Panc1 (cell line): Measurements from ENCODE around the gene ANO3. TPM values are rescaled to one million over a fixed set of nuclear protein-coding genes. Genes with fewer than 3 reads are reported as not detected.

Experiments used
- ATAC-seq: fragments of 200-7000 bp; cut with Tn5 transposase; 2 replicates; pipeline ENCODE4 v1.9.1; 2020; ENCODE audit warnings: mild to moderate bottlenecking, moderate library complexity
- BruUV-seq: library from RNA; stranded (reverse); fragments of 400-500 nt; replicated peaks from 2 replicates; lab custom pipeline; 2021; lab: Mats Ljungman, UMichigan
- CTCF ChIA-PET: fragments of 300-600 bp; sonication (Branson Sonifier 250); formaldehyde crosslinking; loops from one replicate; lab custom pipeline; 2022; ENCODE audit warnings: antibody characterized with exemption; lab: Charles Lee
- POLR2A ChIA-PET: fragments of 300-600 bp; sonication (Branson Sonifier 250); formaldehyde crosslinking; loops from one replicate; lab custom pipeline; 2022; ENCODE audit warnings: antibody characterized with exemption; lab: Charles Lee
- DNase-seq: peaks from one replicate; pipeline ENCODE4 v3.0.0-alpha.2; 2010; ENCODE audit warnings: low read depth, low spot score
- H3K27ac ChIP-seq: 2 replicates; pipeline ENCODE4 v1.5.1; 2011; ENCODE audit warnings: mild to moderate bottlenecking, low read length, inconsistent platforms
- H3K27me3 ChIP-seq: fragments of 200-500 bp; sonication (Bioruptor generic); 2 replicates; pipeline ENCODE4 v1.6.0; 2014; ENCODE audit warnings: low read length, inconsistent platforms; ENCODE audit not compliant: control insufficient read depth, insufficient read depth
- H3K36me3 ChIP-seq: fragments of 200-500 bp; sonication (Bioruptor generic); 2 replicates; pipeline ENCODE4 v1.5.1; 2014; ENCODE audit warnings: inconsistent platforms, mild to moderate bottlenecking, low read length, moderate library complexity; ENCODE audit not compliant: control insufficient read depth, insufficient read depth
- H3K4me1 ChIP-seq: 2 replicates; pipeline ENCODE4 v1.5.1; 2011; ENCODE audit warnings: inconsistent platforms, mild to moderate bottlenecking, low read length, moderate library complexity; ENCODE audit not compliant: control insufficient read depth, insufficient read depth
- H3K4me3 ChIP-seq, 2 experiments: 2 replicates each; pipeline ENCODE4 v1.5.1; 2011 to 2012; ENCODE audit warnings: low read depth in 2 of 2, low read length in 2 of 2, mild to moderate bottlenecking in 2 of 2, inconsistent platforms in 1 of 2, moderate library complexity in 1 of 2
- H3K9me3 ChIP-seq: fragments of 200-500 bp; sonication (Bioruptor generic); 2 replicates; pipeline ENCODE4 v1.5.1; 2014; ENCODE audit warnings: low read depth, mild to moderate bottlenecking, inconsistent platforms, low read length, moderate library complexity; ENCODE audit not compliant: control insufficient read depth, insufficient read depth
- CTCF ChIP-seq: fragments of 450-650 bp; IDR thresholded peaks from 2 replicates; pipeline ENCODE4 v1.5.1; 2017; ENCODE audit warnings: mild to moderate bottlenecking
- POLR2AphosphoS5 ChIP-seq: IDR thresholded peaks from 2 replicates; pipeline ENCODE4 v1.6.1; 2012; ENCODE audit warnings: mild to moderate bottlenecking, low read depth, low read length, moderate library complexity
- REST ChIP-seq, 2 experiments: IDR thresholded peaks; 2 replicates each; pipeline ENCODE4 v1.6.1; 2011 to 2012; ENCODE audit warnings: low read depth in 2 of 2, control low read depth in 1 of 2, low read length in 1 of 2, mild to moderate bottlenecking in 1 of 2, moderate library complexity in 1 of 2; ENCODE audit not compliant: insufficient read depth in 1 of 2
- SIN3A ChIP-seq: IDR thresholded peaks from 2 replicates; pipeline ENCODE4 v1.6.1; 2012; ENCODE audit warnings: low read depth, mild to moderate bottlenecking, low read length, moderate library complexity, borderline replicate concordance; ENCODE audit not compliant: insufficient read depth
- TCF7L2 ChIP-seq: IDR thresholded peaks from 2 replicates; pipeline ENCODE4 v1.6.1; 2011; ENCODE audit warnings: mild to moderate bottlenecking, low read depth, low read length, inconsistent platforms
- in situ Hi-C: cut with HindIII; loops from 2 replicates; pipeline ENCODE4 v1.10.0; 2016; ENCODE audit warnings: low sequenced_read_pairs, low pct_unique_long_range_greater_than_20kb
- intact Hi-C: fragments of 100-400 bp; cut with micrococcal nuclease; formaldehyde crosslinking; loops from one replicate; pipeline ENCODE4 v1.10.0; 2022; ENCODE audit not compliant: unreplicated experiment
- total RNA-seq: library from RNA; stranded (reverse); gene quantifications from one replicate; pipeline ENCODE4 v1.2.1, GENCODE V29; 2021; ENCODE audit not compliant: unreplicated experiment

ANO3 gene
- total RNA-seq, 1 experiment from 2014 or later: not detected

GRCh38 chr11:26579683-26580082 lies 247.8 kb downstream of the ANO3 start:
- no peak overlapping the region for H3K4me3 ChIP-seq
- no peaks in the 10 kb centered on the region for H3K4me1 ChIP-seq
- TF ChIP-seq REST (IDR thresholded peaks at IDR 0.05; ENCODE audit: insufficient read depth in 1 of 2, low read depth in 2 of 2, low read length in 1 of 2) (no peak), POLR2AphosphoS5 (no peak), SIN3A (no peak), CTCF (no peak), TCF7L2 (no peak)
- ChIA-PET POLR2A (no interaction called here), CTCF (no interaction called here)
- H3K36me3 ChIP-seq: no peaks in the 10 kb centered on the region
- BruUV-seq: no TSS peak
- no peaks in the 10 kb centered on the region for H3K27me3 ChIP-seq
- DNase-seq (no peak), ATAC-seq (no peak)
- H3K27ac ChIP-seq: no peak overlapping the region
- intact Hi-C loops: no loop called here
- no peaks in the 10 kb centered on the region for H3K9me3 ChIP-seq
- in situ Hi-C loops: no loop called here

DNA sequence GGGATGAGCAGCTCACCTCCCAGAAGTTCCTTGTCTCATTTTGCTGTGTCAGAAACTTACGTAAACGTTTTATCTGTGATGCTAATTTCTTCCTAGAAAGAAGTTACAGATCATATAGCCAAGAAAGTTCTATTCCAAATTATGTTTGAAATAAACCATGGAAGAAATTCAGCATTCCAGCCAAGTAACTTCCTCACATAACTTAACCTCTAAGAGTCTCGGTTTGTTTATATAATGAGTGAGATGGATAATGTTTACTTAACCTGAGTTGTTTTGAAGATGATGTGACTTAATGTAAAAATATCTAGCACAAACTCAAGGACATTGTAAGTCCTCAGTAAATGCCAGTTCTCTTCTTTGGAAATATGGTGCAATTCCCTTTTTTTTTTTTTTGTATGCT lies 249.0 kb downstream of the ANO3 start:
- H3K4me1 ChIP-seq: no peaks in the 10 kb centered on the region
- ChIA-PET CTCF (no interaction called here), POLR2A (no interaction called here)
- no peak for DNase-seq
- no peaks in the 10 kb centered on the region for H3K27me3 ChIP-seq
- no peaks in the 10 kb centered on the region for H3K9me3 ChIP-seq
- no TSS peak for BruUV-seq
- ATAC-seq: no peak
- no peak overlapping the region for H3K27ac ChIP-seq
- no peak for TF ChIP-seq SIN3A
- no peak for TF ChIP-seq POLR2AphosphoS5
- TF ChIP-seq TCF7L2: no peak
- TF ChIP-seq CTCF: no peak
- no peak for TF ChIP-seq REST (IDR thresholded peaks at IDR 0.05; ENCODE audit: insufficient read depth in 1 of 2, low read depth in 2 of 2, low read length in 1 of 2)
- in situ Hi-C loops (no loop called here), intact Hi-C loops (no loop called here)
- H3K4me3 ChIP-seq: no peak overlapping the region
- no peaks in the 10 kb centered on the region for H3K36me3 ChIP-seq
